T-helper 22 cell (primary cell): ENCODE data around the gene FAM236C.
"Not testable (repeated sequence)": the region's sequence is repeated elsewhere in the genome, so short reads cannot be mapped to it uniquely, and the experiment has no call there.

Experiments
- DNase-seq: peaks from one replicate; pipeline ENCODE4 v3.0.0-alpha.2; 2020; ENCODE audit warnings: low read depth

The FAM236C gene

GRCh38 chrX:72912315-72912714 is at the start of gene FAM236C:
Gene FAM236C, plus strand, starts transcription at chrX:72912615. Its CDS starts 100 bp downstream, at chrX:72912715.
- DNase-seq, result not testable (repeated sequence)

GRCh38 chrX:72882898-72883297 is 29.5 kb upstream of the FAM236C start:
- not testable (repeated sequence) for DNase-seq

GRCh38 chrX:72889740-72890139 is 22.7 kb upstream of the FAM236C start:
- DNase-seq, result not testable (repeated sequence)

DNA sequence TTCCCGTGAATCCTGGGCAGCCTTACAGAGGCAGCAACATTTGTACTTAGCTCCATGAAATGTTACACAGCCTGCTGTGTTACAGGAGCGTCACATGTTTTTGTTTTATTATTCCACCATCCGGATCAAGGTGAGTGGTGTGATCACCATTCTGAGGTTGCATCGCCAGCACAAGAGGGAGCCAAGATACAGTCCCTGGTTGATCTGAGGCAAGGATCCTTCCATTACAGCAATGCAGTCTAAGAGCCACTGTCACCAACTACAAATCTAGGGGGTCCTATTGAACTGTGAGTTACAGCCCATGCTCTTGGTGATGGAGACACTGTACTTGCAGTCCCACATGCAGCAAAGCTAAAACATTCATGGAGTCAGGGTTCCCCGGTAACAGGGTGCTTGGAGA is 3.7 kb downstream of the FAM236C start:
- not testable (repeated sequence) for DNase-seq

DNA sequence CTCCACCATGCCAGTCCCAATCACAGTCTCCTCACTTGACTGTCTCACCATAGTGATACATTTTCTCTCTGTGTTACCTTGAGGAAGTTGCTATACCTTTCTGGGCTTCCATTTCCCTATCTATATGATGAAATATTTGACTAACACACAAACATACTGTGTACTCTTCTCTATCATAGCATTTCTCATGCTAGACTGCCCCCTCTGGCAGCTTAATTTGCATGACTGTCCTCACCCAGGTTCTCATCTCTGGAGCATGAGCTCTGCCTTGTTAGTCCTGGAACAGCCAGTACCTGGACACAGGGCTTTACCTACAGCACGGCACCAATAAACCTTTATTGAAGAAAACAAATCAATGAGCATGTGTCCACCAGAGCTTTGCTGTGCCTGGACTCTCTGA is 19.9 kb downstream of the FAM236C start:
- not testable (repeated sequence) for DNase-seq

GRCh38 chrX:72936455-72936854 is 24.0 kb downstream of the FAM236C start:
- not testable (repeated sequence) for DNase-seq

DNA sequence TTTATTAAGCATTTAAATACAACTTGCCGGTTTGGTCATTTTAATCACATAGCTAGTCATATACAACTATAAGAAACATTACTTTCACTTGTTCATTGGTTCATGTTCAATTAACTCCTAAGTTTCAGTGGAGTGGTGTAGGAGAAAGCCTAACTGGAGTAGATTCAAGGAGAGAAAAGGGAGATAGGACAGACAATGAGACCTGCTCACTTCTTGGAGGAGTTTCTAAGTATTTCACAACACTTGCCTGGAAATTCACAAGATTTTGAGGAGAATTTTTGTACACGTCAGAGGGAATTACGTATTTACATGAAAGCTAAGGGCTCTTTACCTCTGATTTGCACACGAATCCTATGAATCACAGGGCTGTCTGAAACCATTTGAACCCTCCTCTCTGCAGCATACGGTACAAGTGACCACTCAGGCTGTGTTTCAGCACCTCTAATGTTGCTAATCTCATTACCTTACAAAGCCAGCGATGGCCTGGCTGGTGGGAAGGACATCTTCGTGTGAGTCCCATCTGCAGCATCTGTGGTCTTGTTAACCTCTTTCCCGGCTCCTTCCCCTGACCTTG is 24.6 kb downstream of the FAM236C start:
- DNase-seq, result not testable (repeated sequence)

DNA sequence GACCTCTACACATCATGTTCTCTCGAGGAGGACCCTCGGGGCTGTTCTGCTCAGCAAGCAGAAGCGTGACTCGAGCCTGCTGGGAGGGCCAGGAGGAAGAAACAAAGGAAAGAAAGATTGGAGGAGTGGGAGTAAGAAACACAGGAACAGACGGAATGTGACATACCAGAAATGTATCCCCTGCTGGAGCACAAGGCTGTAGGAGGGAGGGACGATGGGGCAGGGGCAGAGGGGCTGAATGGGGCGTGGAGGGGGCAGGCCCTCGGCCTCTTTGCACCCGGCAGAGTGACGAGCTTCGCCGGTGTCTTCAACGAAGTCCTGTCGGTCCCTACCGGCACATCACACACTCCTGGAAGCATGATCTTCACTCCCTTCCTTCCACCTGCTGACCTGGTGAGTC is 25.5 kb downstream of the FAM236C start, which contains the start of gene FAM236A:
FAM236A (plus strand) TSS at position 301 of the 400 bp plus-strand sequence; CDS start at position 358, 57 bp downstream.
- DNase-seq, result not testable (repeated sequence)

DNA sequence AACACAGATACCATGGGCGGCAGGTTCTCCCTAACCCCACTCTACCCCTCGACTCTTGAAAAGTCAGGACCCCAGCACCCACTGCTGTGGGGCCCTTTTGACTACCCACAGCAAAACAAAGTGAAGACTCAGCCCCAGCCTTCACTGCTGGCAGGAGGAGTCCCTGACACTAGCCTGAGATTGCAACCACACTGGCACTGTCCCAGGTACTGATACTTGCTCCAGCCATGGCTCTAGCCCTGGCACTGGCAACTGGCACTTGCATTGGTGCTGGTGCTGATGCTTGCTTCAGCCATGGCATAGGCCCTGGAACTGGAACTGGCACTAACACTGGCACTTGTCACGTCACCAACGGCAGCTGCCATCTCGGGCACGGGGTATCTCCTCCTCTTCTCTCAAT is 29.9 kb downstream of the FAM236C start:
- DNase-seq, result not testable (repeated sequence)

DNA sequence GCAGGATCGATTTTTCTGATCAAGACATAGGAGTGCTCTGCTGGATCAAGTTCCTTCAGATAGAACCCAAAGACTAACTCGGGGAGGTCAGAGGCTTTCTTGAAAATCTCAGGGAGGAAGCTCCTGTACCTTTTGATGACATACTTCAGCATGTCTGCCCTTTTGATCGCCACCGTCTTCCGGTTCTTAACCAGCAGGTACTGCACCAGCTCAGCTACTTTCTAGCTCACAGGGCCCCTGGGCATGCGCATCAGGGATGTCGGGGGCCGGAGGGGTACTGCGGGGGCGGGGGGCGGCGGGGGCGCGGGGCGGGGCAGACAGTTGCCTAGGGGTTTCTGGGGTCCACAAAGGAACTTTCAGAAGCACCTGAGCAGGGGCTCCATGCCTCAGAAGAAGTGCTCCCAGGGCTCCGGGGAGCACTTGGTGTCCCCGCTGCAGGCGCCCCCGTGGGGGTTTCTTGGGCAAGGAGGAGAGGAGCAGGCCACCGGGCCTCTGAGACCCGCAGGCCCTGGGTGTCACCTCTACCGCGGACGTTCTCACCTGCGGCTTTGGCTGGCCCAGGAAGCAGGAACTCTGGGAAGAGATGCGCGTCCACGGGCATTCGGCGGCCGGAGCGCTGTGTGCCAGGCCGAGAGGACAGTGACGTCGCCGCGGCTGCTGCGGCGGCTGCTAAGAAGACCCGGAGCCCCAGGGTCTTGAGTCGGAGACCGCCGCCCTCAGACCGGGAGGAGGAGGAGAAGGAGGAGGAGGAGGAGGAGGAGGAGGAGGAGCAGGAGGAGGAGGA is 30.8 kb downstream of the FAM236C start:
- not testable (repeated sequence) for DNase-seq

- DNase-seq, result not testable (repeated sequence)
Observed at GRCh38 chrX:72943819-72944169, 31.4 kb downstream of the FAM236C start, which contains the start of gene DMRTC1. Gene DMRTC1, minus strand, starts transcription at chrX:72943837. Its CDS starts 68,143 bp downstream, at chrX:72875694.

- DNase-seq, result not testable (repeated sequence)
Observed at GRCh38 chrX:72959971-72960370, 47.6 kb downstream of the FAM236C start.
